GM21515 (cell line): ENCODE results near the gene GOLGA6C.
"Not testable (repeated sequence)": the region's sequence is repeated elsewhere in the genome, so short reads cannot be mapped to it uniquely, and the experiment has no call there.

Source experiments
- ATAC-seq: cut with Tn5 transposase; IDR thresholded peaks from one replicate; pipeline ENCODE4 v1.9.1; 2021; ENCODE audit not compliant: unreplicated experiment

Gene GOLGA6C

GRCh38 chr15:75227663-75228280, 30.4 kb upstream of the GOLGA6C start:
- no peak for ATAC-seq

- no peak for ATAC-seq
Observed at GRCh38 chr15:75228787-75229186, 29.3 kb upstream of the GOLGA6C start.

GRCh38 chr15:75229191-75230015, 28.7 kb upstream of the GOLGA6C start:
- no peak for ATAC-seq

- no peak for ATAC-seq
Observed at GRCh38 chr15:75230016-75230343, 28.2 kb upstream of the GOLGA6C start.

GRCh38 chr15:75230551-75231371, 27.4 kb upstream of the GOLGA6C start:
- ATAC-seq, result no peak

- ATAC-seq, result no peak
Observed at GRCh38 chr15:75231836-75232235, 26.3 kb upstream of the GOLGA6C start.

GRCh38 chr15:75232252-75232813, 25.8 kb upstream of the GOLGA6C start:
- ATAC-seq, result no peak

- ATAC-seq, result no peak
Observed at GRCh38 chr15:75232826-75233503, 25.2 kb upstream of the GOLGA6C start.

GRCh38 chr15:75233504-75234190, 24.5 kb upstream of the GOLGA6C start:
- ATAC-seq, result no peak

GRCh38 chr15:75234191-75234810, 23.8 kb upstream of the GOLGA6C start:
- ATAC-seq, result no peak

GRCh38 chr15:75235051-75235673, 23.0 kb upstream of the GOLGA6C start:
- no peak for ATAC-seq

GRCh38 chr15:75235760-75236729, 22.1 kb upstream of the GOLGA6C start:
- ATAC-seq, result no peak

GRCh38 chr15:75237316-75237982, 20.7 kb upstream of the GOLGA6C start:
- ATAC-seq, result no peak

- ATAC-seq, result no peak
Observed at GRCh38 chr15:75238150-75238549, 20.0 kb upstream of the GOLGA6C start.

GRCh38 chr15:75245741-75246140, 12.4 kb upstream of the GOLGA6C start:
- not testable (repeated sequence) for ATAC-seq

- ATAC-seq, result not testable (repeated sequence)
Observed at GRCh38 chr15:75248991-75249390, 9.1 kb upstream of the GOLGA6C start.

- ATAC-seq, result no peak
Observed at GRCh38 chr15:75249726-75250125, 8.4 kb upstream of the GOLGA6C start.

- not testable (repeated sequence) for ATAC-seq
Observed at GRCh38 chr15:75251343-75251742, 6.8 kb upstream of the GOLGA6C start.
